HepG2 (cell line): Measurements from ENCODE around the gene QSOX2. TPM values are rescaled to one million over a fixed set of nuclear protein-coding genes. Genes with fewer than 3 reads are reported as not detected.

Source experiments
- ARHGAP35 ChIP-seq: sonication (generic); formaldehyde crosslinking; IDR thresholded peaks from 2 replicates; pipeline ENCODE4 v1.9.0; 2022; ENCODE audit warnings: mild to moderate bottlenecking, inconsistent platforms, moderate library complexity, missing genetic modification reagents, borderline replicate concordance
- CENPT ChIP-seq: sonication (generic); formaldehyde crosslinking; IDR thresholded peaks from 2 replicates; pipeline ENCODE4 v1.8.0; 2022; ENCODE audit warnings: low read depth, mild to moderate bottlenecking, moderate library complexity, missing genetic modification reagents
- GFI1 ChIP-seq: sonication (generic); formaldehyde crosslinking; IDR thresholded peaks from 2 replicates; pipeline ENCODE4 v1.5.0; 2020; ENCODE audit warnings: missing genetic modification reagents, mild to moderate bottlenecking, borderline replicate concordance
- HNF4A ChIP-seq: sonication (generic); formaldehyde crosslinking; IDR thresholded peaks from 2 replicates; pipeline ENCODE4 v1.4.0; 2020; ENCODE audit warnings: missing genetic modification reagents
- PPARG ChIP-seq: conservative IDR thresholded peaks from 2 replicates; pipeline ENCODE4 v1.6.1; 2016; ENCODE audit warnings: missing biosample characterization, missing genetic modification reagents
- ZMYM3 ChIP-seq: sonication (generic); formaldehyde crosslinking; IDR thresholded peaks from 2 replicates; pipeline ENCODE4 v1.5.1; 2020; ENCODE audit warnings: mild to moderate bottlenecking, missing genetic modification reagents
- ZNF101 ChIP-seq: sonication (generic); formaldehyde crosslinking; IDR thresholded peaks from 2 replicates; pipeline ENCODE4 v1.4.0; 2020; ENCODE audit warnings: mild to moderate bottlenecking, low read depth, missing genetic modification reagents, borderline replicate concordance
- ZNF12 ChIP-seq: sonication (generic); formaldehyde crosslinking; IDR thresholded peaks from 2 replicates; pipeline ENCODE4 v1.5.0; 2020; ENCODE audit warnings: missing genetic modification reagents
- ZNF234 ChIP-seq: sonication (generic); formaldehyde crosslinking; conservative IDR thresholded peaks from 2 replicates; pipeline ENCODE4 v1.5.1; 2020; ENCODE audit warnings: mild to moderate bottlenecking, missing genetic modification reagents
- ZNF720 ChIP-seq: sonication (generic); formaldehyde crosslinking; IDR thresholded peaks from 2 replicates; pipeline ENCODE4 v1.4.0; 2020; ENCODE audit warnings: missing genetic modification reagents
- polyA plus RNA-seq, 8 experiments: library from polyadenylated mRNA; depleted of rRNA in 3 of 8; stranded (reverse) in 7 of 8; unstranded in 1 of 8; fragments of >200 nt; fragmentation: Illumina TruSeq in 4 of 8; extraction: Trizol in 4 of 8; gene quantifications; 2 replicates each; pipeline versions ENCODE4 v1.2.1 to v1.2.3, GENCODE V29; 2011 to 2016; ENCODE audit warnings: low read depth in 4 of 8, missing spikeins in 1 of 8, mixed read lengths in 1 of 8; ENCODE audit not compliant: insufficient read depth in 1 of 8
- total RNA-seq, 5 experiments: library from RNA; depleted of rRNA; stranded (reverse); fragments of >200 nt; fragmentation: Illumina TruSeq; extraction: Trizol; gene quantifications; 2 replicates each; pipeline ENCODE4 v1.2.3, GENCODE V29; 2016; ENCODE audit warnings: low read depth in 1 of 5
- TF ChIP-seq, protein P1 (sequence below): sonication (generic); formaldehyde crosslinking; IDR thresholded peaks from 2 replicates; pipeline ENCODE4 v1.9.0; 2021; ENCODE audit warnings: missing genetic modification reagents, borderline replicate concordance
- TF ChIP-seq, protein P2 (sequence below): sonication (generic); formaldehyde crosslinking; conservative IDR thresholded peaks from 2 replicates; pipeline ENCODE4 v1.8.1; 2023; ENCODE audit warnings: missing genetic modification reagents
- TF ChIP-seq, protein P3 (sequence below): sonication (generic); formaldehyde crosslinking; IDR thresholded peaks from 2 replicates; pipeline ENCODE4 v1.4.0; 2020; ENCODE audit warnings: missing genetic modification reagents; ENCODE audit errors: not compliant biosample characterization
- TF ChIP-seq, protein P4 (sequence below), 2 experiments: sonication (generic) in 1 of 2; formaldehyde crosslinking in 1 of 2; IDR thresholded peaks; 2 replicates each; pipeline versions ENCODE4 v1.4.0 to v1.6.1; 2016 to 2020; ENCODE audit warnings: borderline replicate concordance in 1 of 2, low read depth in 1 of 2, mild to moderate bottlenecking in 1 of 2, missing genetic modification reagents in 1 of 2
- TF ChIP-seq, protein P5 (sequence below): fragments of 450-650 bp; IDR thresholded peaks from 2 replicates; pipeline ENCODE4 v1.6.1; 2017; ENCODE audit warnings: mild to moderate bottlenecking

QSOX2 gene
- total and polyA plus RNA-seq, 2 of the 13 experiments (the other 11 are each of a cell fraction or from before 2014, with no cell fraction given) = 27.1 to 42.1 TPM

DNA sequence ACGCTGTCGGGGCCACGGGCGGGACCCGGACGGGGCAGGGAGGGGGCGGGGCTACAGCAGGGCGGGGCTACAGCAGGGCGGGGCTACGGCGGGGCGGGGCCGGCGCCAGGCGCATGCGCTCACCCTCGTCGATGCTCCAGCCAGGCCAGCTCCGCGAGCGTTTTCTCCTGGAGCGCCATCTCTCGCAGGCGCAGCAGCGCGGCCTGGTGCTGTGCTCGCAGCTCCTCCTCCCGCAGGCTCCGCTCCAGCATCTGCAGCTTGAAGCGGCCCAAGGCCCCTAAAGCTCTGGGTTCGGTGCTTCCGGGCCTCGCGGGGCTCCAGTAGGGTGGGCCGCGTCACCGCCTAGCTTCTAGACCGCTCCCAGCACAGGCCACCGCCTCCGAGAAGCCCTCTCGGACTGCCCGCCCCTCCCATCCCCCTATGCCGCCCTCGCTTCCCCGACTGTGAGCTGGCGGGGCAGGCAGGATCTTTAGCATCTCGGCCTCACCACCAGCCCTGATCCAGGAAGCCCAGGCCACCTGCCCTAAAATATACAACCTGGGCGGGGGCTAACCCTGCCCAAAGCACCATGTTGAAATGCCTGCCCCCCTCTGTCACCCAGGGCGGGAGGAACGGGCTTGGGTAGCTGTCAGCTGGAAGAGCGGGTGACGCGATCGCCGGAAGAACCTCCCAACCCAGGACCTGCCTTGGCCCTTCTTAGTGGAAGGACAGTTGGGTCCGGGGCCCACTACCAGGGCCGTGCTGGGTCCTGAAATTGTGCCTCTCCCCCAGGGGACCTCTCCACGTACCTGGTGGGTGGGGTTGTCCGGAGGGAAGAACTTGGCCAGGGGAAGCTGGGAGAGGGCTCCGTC, 21.9 kb upstream of the QSOX2 start (continued):
- TF ChIP-seq, protein P1, sequence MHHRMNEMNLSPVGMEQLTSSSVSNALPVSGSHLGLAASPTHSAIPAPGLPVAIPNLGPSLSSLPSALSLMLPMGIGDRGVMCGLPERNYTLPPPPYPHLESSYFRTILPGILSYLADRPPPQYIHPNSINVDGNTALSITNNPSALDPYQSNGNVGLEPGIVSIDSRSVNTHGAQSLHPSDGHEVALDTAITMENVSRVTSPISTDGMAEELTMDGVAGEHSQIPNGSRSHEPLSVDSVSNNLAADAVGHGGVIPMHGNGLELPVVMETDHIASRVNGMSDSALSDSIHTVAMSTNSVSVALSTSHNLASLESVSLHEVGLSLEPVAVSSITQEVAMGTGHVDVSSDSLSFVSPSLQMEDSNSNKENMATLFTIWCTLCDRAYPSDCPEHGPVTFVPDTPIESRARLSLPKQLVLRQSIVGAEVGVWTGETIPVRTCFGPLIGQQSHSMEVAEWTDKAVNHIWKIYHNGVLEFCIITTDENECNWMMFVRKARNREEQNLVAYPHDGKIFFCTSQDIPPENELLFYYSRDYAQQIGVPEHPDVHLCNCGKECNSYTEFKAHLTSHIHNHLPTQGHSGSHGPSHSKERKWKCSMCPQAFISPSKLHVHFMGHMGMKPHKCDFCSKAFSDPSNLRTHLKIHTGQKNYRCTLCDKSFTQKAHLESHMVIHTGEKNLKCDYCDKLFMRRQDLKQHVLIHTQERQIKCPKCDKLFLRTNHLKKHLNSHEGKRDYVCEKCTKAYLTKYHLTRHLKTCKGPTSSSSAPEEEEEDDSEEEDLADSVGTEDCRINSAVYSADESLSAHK = no peak
- TF ChIP-seq HNF4A = no peak
- TF ChIP-seq ZNF720 (CRISPR knock-in tag) = no peak
- no peak for TF ChIP-seq ZNF101
- TF ChIP-seq, protein P2, sequence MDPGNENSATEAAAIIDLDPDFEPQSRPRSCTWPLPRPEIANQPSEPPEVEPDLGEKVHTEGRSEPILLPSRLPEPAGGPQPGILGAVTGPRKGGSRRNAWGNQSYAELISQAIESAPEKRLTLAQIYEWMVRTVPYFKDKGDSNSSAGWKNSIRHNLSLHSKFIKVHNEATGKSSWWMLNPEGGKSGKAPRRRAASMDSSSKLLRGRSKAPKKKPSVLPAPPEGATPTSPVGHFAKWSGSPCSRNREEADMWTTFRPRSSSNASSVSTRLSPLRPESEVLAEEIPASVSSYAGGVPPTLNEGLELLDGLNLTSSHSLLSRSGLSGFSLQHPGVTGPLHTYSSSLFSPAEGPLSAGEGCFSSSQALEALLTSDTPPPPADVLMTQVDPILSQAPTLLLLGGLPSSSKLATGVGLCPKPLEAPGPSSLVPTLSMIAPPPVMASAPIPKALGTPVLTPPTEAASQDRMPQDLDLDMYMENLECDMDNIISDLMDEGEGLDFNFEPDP (CRISPR knock-in tag) = no peak
- no peak for TF ChIP-seq GFI1
- no peak for TF ChIP-seq ZNF234
- no peak for TF ChIP-seq CENPT (CRISPR knock-in tag)
- TF ChIP-seq ZMYM3 (CRISPR knock-in tag) = peak; percentile 82
- TF ChIP-seq, protein P3, sequence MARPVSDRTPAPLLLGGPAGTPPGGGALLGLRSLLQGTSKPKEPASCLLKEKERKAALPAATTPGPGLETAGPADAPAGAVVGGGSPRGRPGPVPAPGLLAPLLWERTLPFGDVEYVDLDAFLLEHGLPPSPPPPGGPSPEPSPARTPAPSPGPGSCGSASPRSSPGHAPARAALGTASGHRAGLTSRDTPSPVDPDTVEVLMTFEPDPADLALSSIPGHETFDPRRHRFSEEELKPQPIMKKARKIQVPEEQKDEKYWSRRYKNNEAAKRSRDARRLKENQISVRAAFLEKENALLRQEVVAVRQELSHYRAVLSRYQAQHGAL (CRISPR knock-in tag) = no peak
- no peak for TF ChIP-seq ARHGAP35
- no peak for TF ChIP-seq PPARG (CRISPR knock-in tag)
- TF ChIP-seq ZNF12 (CRISPR knock-in tag) = 0 out of 2 replicates have a peak, but pooled peaks have one; percentile 23
- TF ChIP-seq, protein P4, sequence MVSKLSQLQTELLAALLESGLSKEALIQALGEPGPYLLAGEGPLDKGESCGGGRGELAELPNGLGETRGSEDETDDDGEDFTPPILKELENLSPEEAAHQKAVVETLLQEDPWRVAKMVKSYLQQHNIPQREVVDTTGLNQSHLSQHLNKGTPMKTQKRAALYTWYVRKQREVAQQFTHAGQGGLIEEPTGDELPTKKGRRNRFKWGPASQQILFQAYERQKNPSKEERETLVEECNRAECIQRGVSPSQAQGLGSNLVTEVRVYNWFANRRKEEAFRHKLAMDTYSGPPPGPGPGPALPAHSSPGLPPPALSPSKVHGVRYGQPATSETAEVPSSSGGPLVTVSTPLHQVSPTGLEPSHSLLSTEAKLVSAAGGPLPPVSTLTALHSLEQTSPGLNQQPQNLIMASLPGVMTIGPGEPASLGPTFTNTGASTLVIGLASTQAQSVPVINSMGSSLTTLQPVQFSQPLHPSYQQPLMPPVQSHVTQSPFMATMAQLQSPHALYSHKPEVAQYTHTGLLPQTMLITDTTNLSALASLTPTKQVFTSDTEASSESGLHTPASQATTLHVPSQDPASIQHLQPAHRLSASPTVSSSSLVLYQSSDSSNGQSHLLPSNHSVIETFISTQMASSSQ (IDR thresholded peaks at IDR 0.05; ENCODE audit: low read depth) = no peak
- TF ChIP-seq, protein P4 (CRISPR knock-in tag; IDR thresholded peaks at IDR 0.05; ENCODE audit: borderline replicate concordance) = no peak
- TF ChIP-seq, protein P5, sequence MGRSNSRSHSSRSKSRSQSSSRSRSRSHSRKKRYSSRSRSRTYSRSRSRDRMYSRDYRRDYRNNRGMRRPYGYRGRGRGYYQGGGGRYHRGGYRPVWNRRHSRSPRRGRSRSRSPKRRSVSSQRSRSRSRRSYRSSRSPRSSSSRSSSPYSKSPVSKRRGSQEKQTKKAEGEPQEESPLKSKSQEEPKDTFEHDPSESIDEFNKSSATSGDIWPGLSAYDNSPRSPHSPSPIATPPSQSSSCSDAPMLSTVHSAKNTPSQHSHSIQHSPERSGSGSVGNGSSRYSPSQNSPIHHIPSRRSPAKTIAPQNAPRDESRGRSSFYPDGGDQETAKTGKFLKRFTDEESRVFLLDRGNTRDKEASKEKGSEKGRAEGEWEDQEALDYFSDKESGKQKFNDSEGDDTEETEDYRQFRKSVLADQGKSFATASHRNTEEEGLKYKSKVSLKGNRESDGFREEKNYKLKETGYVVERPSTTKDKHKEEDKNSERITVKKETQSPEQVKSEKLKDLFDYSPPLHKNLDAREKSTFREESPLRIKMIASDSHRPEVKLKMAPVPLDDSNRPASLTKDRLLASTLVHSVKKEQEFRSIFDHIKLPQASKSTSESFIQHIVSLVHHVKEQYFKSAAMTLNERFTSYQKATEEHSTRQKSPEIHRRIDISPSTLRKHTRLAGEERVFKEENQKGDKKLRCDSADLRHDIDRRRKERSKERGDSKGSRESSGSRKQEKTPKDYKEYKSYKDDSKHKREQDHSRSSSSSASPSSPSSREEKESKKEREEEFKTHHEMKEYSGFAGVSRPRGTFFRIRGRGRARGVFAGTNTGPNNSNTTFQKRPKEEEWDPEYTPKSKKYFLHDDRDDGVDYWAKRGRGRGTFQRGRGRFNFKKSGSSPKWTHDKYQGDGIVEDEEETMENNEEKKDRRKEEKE = no peak
